22Rv1 (cell line): ENCODE results near the gene ABCB8.

ENCODE experiments used
- ZFX ChIP-seq: fragments of 450-650 bp; IDR thresholded peaks from 2 replicates; pipeline ENCODE4 v1.6.1; 2017; ENCODE audit warnings: antibody characterized with exemption, borderline replicate concordance
- TF ChIP-seq, protein P1 (sequence below): fragments of 450-650 bp; IDR thresholded peaks from 2 replicates; pipeline ENCODE4 v1.5.1; 2017; ENCODE audit warnings: mild to moderate bottlenecking

DNA sequence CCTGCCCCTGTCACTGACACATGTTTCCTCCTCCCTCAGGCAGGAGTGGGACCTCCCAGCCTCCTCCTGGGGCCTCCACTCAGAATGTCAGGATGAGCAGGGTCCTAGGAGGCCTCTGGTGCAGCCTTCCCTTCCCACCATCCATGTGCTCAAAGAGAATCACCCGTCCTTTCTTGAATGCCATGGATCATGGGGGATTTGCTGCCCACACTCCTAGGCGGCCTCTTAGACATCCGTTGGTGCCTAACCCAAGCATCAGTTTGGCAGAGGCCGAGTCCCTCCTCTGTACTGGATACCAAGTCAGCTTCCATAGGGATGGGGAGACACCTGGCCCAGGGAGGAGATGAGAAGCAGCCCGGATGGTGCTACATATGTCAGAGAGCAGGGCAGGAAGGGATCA lies 30.4 kb upstream of the ABCB8 start:
- TF ChIP-seq, protein P1, sequence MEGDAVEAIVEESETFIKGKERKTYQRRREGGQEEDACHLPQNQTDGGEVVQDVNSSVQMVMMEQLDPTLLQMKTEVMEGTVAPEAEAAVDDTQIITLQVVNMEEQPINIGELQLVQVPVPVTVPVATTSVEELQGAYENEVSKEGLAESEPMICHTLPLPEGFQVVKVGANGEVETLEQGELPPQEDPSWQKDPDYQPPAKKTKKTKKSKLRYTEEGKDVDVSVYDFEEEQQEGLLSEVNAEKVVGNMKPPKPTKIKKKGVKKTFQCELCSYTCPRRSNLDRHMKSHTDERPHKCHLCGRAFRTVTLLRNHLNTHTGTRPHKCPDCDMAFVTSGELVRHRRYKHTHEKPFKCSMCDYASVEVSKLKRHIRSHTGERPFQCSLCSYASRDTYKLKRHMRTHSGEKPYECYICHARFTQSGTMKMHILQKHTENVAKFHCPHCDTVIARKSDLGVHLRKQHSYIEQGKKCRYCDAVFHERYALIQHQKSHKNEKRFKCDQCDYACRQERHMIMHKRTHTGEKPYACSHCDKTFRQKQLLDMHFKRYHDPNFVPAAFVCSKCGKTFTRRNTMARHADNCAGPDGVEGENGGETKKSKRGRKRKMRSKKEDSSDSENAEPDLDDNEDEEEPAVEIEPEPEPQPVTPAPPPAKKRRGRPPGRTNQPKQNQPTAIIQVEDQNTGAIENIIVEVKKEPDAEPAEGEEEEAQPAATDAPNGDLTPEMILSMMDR: no peak
- TF ChIP-seq ZFX: no peak
